GM18951 (cell line): ENCODE data around the gene HOXB1.
"Not testable (repeated sequence)": the region's sequence is repeated elsewhere in the genome, so short reads cannot be mapped to it uniquely, and the experiment has no call there.

Source experiments
- POLR2A ChIP-seq: IDR thresholded peaks from 4 replicates; pipeline ENCODE4 v1.6.1; 2011; ENCODE audit warnings: mild to moderate bottlenecking; ENCODE audit not compliant: insufficient read length, insufficient read depth; ENCODE audit errors: extremely low read depth
- in situ Hi-C: fragments of 300-500 bp; cut with MboI; formaldehyde crosslinking; loops from one replicate; pipeline ENCODE4 v1.12.0; 2022; ENCODE audit warnings: low sequenced_read_pairs, mixed read lengths, inconsistent platforms; ENCODE audit not compliant: unreplicated experiment

Gene HOXB1

GRCh38 chr17:48520631-48521079, 10.2 kb downstream of the HOXB1 start:
- in situ Hi-C loops, result no loop called here
- TF ChIP-seq POLR2A, result no peak

GRCh38 chr17:48519427-48519826, 11.4 kb downstream of the HOXB1 start:
- TF ChIP-seq POLR2A, result no peak
- in situ Hi-C loops, result no loop called here

GRCh38 chr17:48517478-48517877, 13.3 kb downstream of the HOXB1 start:
- in situ Hi-C loops, result no loop called here
- TF ChIP-seq POLR2A, result no peak

- in situ Hi-C loops, result no loop called here
- no peak for TF ChIP-seq POLR2A
Observed at GRCh38 chr17:48515925-48516900, 14.6 kb downstream of the HOXB1 start.

GRCh38 chr17:48514477-48514876, 16.3 kb downstream of the HOXB1 start:
- no peak for TF ChIP-seq POLR2A
- in situ Hi-C loops, result no loop called here

- TF ChIP-seq POLR2A, result peak; percentile 28
- in situ Hi-C loops, result no loop called here
Observed at GRCh38 chr17:48513666-48514455, 16.9 kb downstream of the HOXB1 start.

GRCh38 chr17:48513097-48513496, 17.7 kb downstream of the HOXB1 start:
- no peak for TF ChIP-seq POLR2A
- in situ Hi-C loops, result no loop called here

- no peak for TF ChIP-seq POLR2A
- in situ Hi-C loops, result no loop called here
Observed at GRCh38 chr17:48510761-48511604, 19.8 kb downstream of the HOXB1 start.

GRCh38 chr17:48510381-48510760, 20.4 kb downstream of the HOXB1 start:
- in situ Hi-C loops, result no loop called here
- no peak for TF ChIP-seq POLR2A

GRCh38 chr17:48509708-48510107, 21.1 kb downstream of the HOXB1 start:
- in situ Hi-C loops, result not testable (repeated sequence)

GRCh38 chr17:48506246-48506645, 24.6 kb downstream of the HOXB1 start:
- in situ Hi-C loops, result no loop called here
- no peak for TF ChIP-seq POLR2A

GRCh38 chr17:48505788-48506187, 25.0 kb downstream of the HOXB1 start:
- no peak for TF ChIP-seq POLR2A
- in situ Hi-C loops, result no loop called here

- no peak for TF ChIP-seq POLR2A
- in situ Hi-C loops, result no loop called here
Observed at GRCh38 chr17:48504953-48505352, 25.9 kb downstream of the HOXB1 start.
